ENCODE measurements around the gene KRTAP12-2.
"Not testable (repeated sequence)": the region's sequence is repeated elsewhere in the genome, so short reads cannot be mapped to it uniquely, and the experiment has no call there.

KRTAP12-2 gene

GRCh38 chr21:44630440-44630839, 36.3 kb downstream of the KRTAP12-2 start:
- Histone ChIP-seq H3K4me2 (ENCODE audit: low read depth, low read length, poor library complexity, severe bottlenecking) (no peak overlapping the region), H3K4me3 (ENCODE audit: insufficient read depth, low read length, poor library complexity, severe bottlenecking) (no peak overlapping the region), H3K27ac (ENCODE audit: low read depth, low read length) (no peak overlapping the region), H3K9me3 (ENCODE audit: insufficient read depth, low read length) (no peaks in the 10 kb centered on the region), H2AFZ (ENCODE audit: low read depth, low read length, severe bottlenecking) (peak overlapping the region; percentile 68), H3F3A (ENCODE audit: insufficient read depth) (no peaks in the 10 kb centered on the region), H3K27me3 (ENCODE audit: low read length) (no peaks in the 10 kb centered on the region), H3K79me2 (ENCODE audit: insufficient read depth, low read length) (no peaks in the 10 kb centered on the region), H3K36me3 (ENCODE audit: low read length) (no peaks in the 10 kb centered on the region), H4K20me1 (ENCODE audit: low read depth, low read length) (no peaks in the 10 kb centered on the region), H3K9me2 (replicated peaks; ENCODE audit: insufficient read depth, low read length) (no peaks in the 10 kb centered on the region), H3K9ac (ENCODE audit: low read length) (no peak overlapping the region)
- TF ChIP-seq EZH2phosphoT487 (conservative IDR thresholded peaks at IDR 0.05; ENCODE audit: low read length), result no peak
- no peak for TF ChIP-seq CTCF (IDR thresholded peaks at IDR 0.05; ENCODE audit: insufficient read depth, low read length, poor library complexity, severe bottlenecking)

- Histone ChIP-seq H2AFZ (ENCODE audit: low read depth, low read length, severe bottlenecking) (no peak overlapping the region), H4K20me1 (ENCODE audit: low read depth, low read length) (no peaks in the 10 kb centered on the region), H3K4me3 (ENCODE audit: insufficient read depth, low read length, poor library complexity, severe bottlenecking) (no peak overlapping the region), H3F3A (ENCODE audit: insufficient read depth) (no peaks in the 10 kb centered on the region), H3K9ac (ENCODE audit: low read length) (no peak overlapping the region), H3K9me2 (replicated peaks; ENCODE audit: insufficient read depth, low read length) (no peaks in the 10 kb centered on the region), H3K27me3 (ENCODE audit: low read length) (no peaks in the 10 kb centered on the region), H3K79me2 (ENCODE audit: insufficient read depth, low read length) (no peaks in the 10 kb centered on the region), H3K4me2 (ENCODE audit: low read depth, low read length, poor library complexity, severe bottlenecking) (no peak overlapping the region), H3K9me3 (ENCODE audit: insufficient read depth, low read length) (peaks cover 14% of the 10 kb centered on the region; the same call in 1 of the 2 replicates), H3K27ac (ENCODE audit: low read depth, low read length) (no peak overlapping the region), H3K36me3 (ENCODE audit: low read length) (no peaks in the 10 kb centered on the region)
- TF ChIP-seq CTCF (IDR thresholded peaks at IDR 0.05; ENCODE audit: insufficient read depth, low read length, poor library complexity, severe bottlenecking) (no peak), EZH2phosphoT487 (conservative IDR thresholded peaks at IDR 0.05; ENCODE audit: low read length) (no peak)
These were observed 37.9 kb downstream of the KRTAP12-2 start for GRCh38 chr21:44628707-44629391.

GRCh38 chr21:44627831-44628233, 38.9 kb downstream of the KRTAP12-2 start:
- not testable (repeated sequence) for H3K9ac ChIP-seq (ENCODE audit: low read length); H3K9me2 ChIP-seq (replicated peaks; ENCODE audit: insufficient read depth, low read length); H3K4me2 ChIP-seq (ENCODE audit: low read depth, low read length, poor library complexity, severe bottlenecking); H2AFZ ChIP-seq (ENCODE audit: low read depth, low read length, severe bottlenecking); H3K4me3 ChIP-seq (ENCODE audit: insufficient read depth, low read length, poor library complexity, severe bottlenecking); H4K20me1 ChIP-seq (ENCODE audit: low read depth, low read length); H3F3A ChIP-seq (ENCODE audit: insufficient read depth); H3K27ac ChIP-seq (ENCODE audit: low read depth, low read length); H3K27me3 ChIP-seq (ENCODE audit: low read length); H3K79me2 ChIP-seq (ENCODE audit: insufficient read depth, low read length); H3K36me3 ChIP-seq (ENCODE audit: low read length)
- peaks cover 14% of the 10 kb centered on the region; the same call in 1 of the 2 replicates for H3K9me3 ChIP-seq (ENCODE audit: insufficient read depth, low read length)

GRCh38 chr21:44627181-44627822, 39.4 kb downstream of the KRTAP12-2 start:
- not testable (repeated sequence) for H3K9ac ChIP-seq (ENCODE audit: low read length); H3K27ac ChIP-seq (ENCODE audit: low read depth, low read length); H3K4me3 ChIP-seq (ENCODE audit: insufficient read depth, low read length, poor library complexity, severe bottlenecking); H3K4me2 ChIP-seq (ENCODE audit: low read depth, low read length, poor library complexity, severe bottlenecking); H3K79me2 ChIP-seq (ENCODE audit: insufficient read depth, low read length); H4K20me1 ChIP-seq (ENCODE audit: low read depth, low read length); H3F3A ChIP-seq (ENCODE audit: insufficient read depth); H3K9me2 ChIP-seq (replicated peaks; ENCODE audit: insufficient read depth, low read length); H3K27me3 ChIP-seq (ENCODE audit: low read length); H3K36me3 ChIP-seq (ENCODE audit: low read length); H2AFZ ChIP-seq (ENCODE audit: low read depth, low read length, severe bottlenecking)
- peaks cover 14% of the 10 kb centered on the region; the same call in 1 of the 2 replicates for H3K9me3 ChIP-seq (ENCODE audit: insufficient read depth, low read length)

Measured in SU-DHL-6 (cell line).